BLaER1 treated with 17β-estradiol and CSF1 and Interleukin-3, amounts not matched to agents 10 nM and 100 nM (cell line): ENCODE results near the gene GJB4.
"Not testable (repeated sequence)": the region's sequence is repeated elsewhere in the genome, so short reads cannot be mapped to it uniquely, and the experiment has no call there.

Experiments
- H3K27ac ChIP-seq, 11 experiments: shearing (Covaris generic); formaldehyde crosslinking; 2 replicates each; pipeline ENCODE4 v1.8.1; 2022
- H3K27me3 ChIP-seq, 11 experiments: shearing (Covaris generic); formaldehyde crosslinking; 2 replicates each; pipeline ENCODE4 v1.8.1; 2022
- H3K36me3 ChIP-seq, 11 experiments: shearing (Covaris generic); formaldehyde crosslinking; 2 replicates each; pipeline ENCODE4 v1.8.1; 2022
- H3K4me1 ChIP-seq, 10 experiments: shearing (Covaris generic); formaldehyde crosslinking; 2 replicates each; pipeline ENCODE4 v1.8.1; 2022
- H3K4me2 ChIP-seq, 11 experiments: shearing (Covaris generic); formaldehyde crosslinking; 2 replicates each; pipeline ENCODE4 v1.8.1; 2022
- H3K4me3 ChIP-seq, 10 experiments: shearing (Covaris generic); formaldehyde crosslinking; 2 replicates each; pipeline ENCODE4 v1.8.1; 2022
- H3K9ac ChIP-seq, 11 experiments: shearing (Covaris generic); formaldehyde crosslinking; 2 replicates each; pipeline ENCODE4 v1.8.1; 2022
- H3K9me3 ChIP-seq, 11 experiments: shearing (Covaris generic); formaldehyde crosslinking; replicated peaks in 1 of 11; 2 replicates each; pipeline ENCODE4 v1.8.1; 2022
- H4K20me1 ChIP-seq, 11 experiments: shearing (Covaris generic); formaldehyde crosslinking; 2 replicates each; pipeline ENCODE4 v1.8.1; 2022
- Cebpa-rat ChIP-seq, 11 experiments: shearing (Covaris generic); IDR thresholded peaks; 2 replicates each; pipeline ENCODE4 v1.8.1; 2022

GJB4 gene

GRCh38 chr1:34806396-34806795 lies 46.9 kb downstream of the GJB4 start:
- Histone ChIP-seq H3K4me3 (no peak overlapping the region), H3K9ac (no peak overlapping the region), H3K4me2 (no peak overlapping the region), H3K36me3 (no peaks in the 10 kb centered on the region), H3K27ac (no peak overlapping the region), H4K20me1 (no peaks in the 10 kb centered on the region), H3K27me3 (no peaks in the 10 kb centered on the region), H3K4me1 (no peaks in the 10 kb centered on the region), H3K9me3 (peaks cover 0 to 26% (median 12%) of the 10 kb centered on the region in 11 experiments; a peak in 18 of 22 replicates)
- TF ChIP-seq Cebpa-rat (IDR thresholded peaks at IDR 0.05) = no peak

GRCh38 chr1:34808051-34808810 lies 48.7 kb downstream of the GJB4 start:
- H3K27me3 ChIP-seq = no peaks in the 10 kb centered on the region
- H3K36me3 ChIP-seq = no peaks in the 10 kb centered on the region
- no peak for TF ChIP-seq Cebpa-rat (IDR thresholded peaks at IDR 0.05)
- H3K4me1 ChIP-seq = no peaks in the 10 kb centered on the region
- H3K4me2 ChIP-seq = no peak overlapping the region
- no peaks in the 10 kb centered on the region for H4K20me1 ChIP-seq
- H3K9me3 ChIP-seq = peaks cover 0 to 26% (median 12%) of the 10 kb centered on the region in 11 experiments; a peak in 18 of 22 replicates
- no peak overlapping the region for H3K9ac ChIP-seq
- no peak overlapping the region for H3K4me3 ChIP-seq
- no peak overlapping the region for H3K27ac ChIP-seq

GRCh38 chr1:34810781-34811180 lies 51.2 kb downstream of the GJB4 start:
- H3K9ac ChIP-seq, H3K27ac ChIP-seq, H3K27me3 ChIP-seq, H3K4me1 ChIP-seq, H4K20me1 ChIP-seq, H3K4me2 ChIP-seq, H3K4me3 ChIP-seq, H3K36me3 ChIP-seq: not testable (repeated sequence)
- peaks cover 0 to 11% (median 6%) of the 10 kb centered on the region in 11 experiments; a peak in 12 of 22 replicates for H3K9me3 ChIP-seq
